NCI-H2196 treated with DMSO at 0.1 percent for 48 hours (cell line): ENCODE measurements around the gene ST8SIA6.
"Not testable (repeated sequence)": the region's sequence is repeated elsewhere in the genome, so short reads cannot be mapped to it uniquely, and the experiment has no call there.

Experiments
- DNase-seq: peaks from one replicate; lab custom pipeline; 2025; ENCODE audit not compliant: unreplicated experiment; lab: John Stamatoyannopoulos, UW

Gene ST8SIA6, protein sequence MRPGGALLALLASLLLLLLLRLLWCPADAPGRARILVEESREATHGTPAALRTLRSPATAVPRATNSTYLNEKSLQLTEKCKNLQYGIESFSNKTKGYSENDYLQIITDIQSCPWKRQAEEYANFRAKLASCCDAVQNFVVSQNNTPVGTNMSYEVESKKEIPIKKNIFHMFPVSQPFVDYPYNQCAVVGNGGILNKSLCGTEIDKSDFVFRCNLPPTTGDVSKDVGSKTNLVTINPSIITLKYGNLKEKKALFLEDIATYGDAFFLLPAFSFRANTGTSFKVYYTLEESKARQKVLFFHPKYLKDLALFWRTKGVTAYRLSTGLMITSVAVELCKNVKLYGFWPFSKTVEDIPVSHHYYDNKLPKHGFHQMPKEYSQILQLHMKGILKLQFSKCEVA

GRCh38 chr10:17454161-17455014 is at the start of gene ST8SIA6:
TSS of gene ST8SIA6 (minus strand) at chr10:17454595. CDS start at chr10:17454255, 340 bp downstream.
- DNase-seq, result no peak

DNA sequence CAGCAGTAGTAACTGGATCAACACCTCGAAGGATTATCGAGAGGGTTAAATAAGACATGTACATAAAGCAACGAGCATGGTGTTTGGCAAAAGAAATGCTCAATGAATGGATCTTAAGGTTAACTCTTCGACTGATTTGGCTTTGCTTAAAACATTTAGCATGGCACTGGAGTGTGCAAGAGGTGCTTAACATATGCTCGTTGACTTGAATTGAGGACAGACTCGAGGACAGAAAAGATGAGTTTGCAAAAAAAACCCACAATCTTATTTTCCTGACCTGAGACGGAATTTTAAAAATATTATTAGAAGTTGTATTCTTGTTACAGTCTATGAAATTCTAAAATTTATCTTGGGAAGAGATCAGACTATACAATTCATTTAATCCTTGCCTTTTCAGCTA is 49.4 kb upstream of the ST8SIA6 start:
- no peak for DNase-seq

- no peak for DNase-seq
Measured at GRCh38 chr10:17502814-17503213, 48.4 kb upstream of the ST8SIA6 start.

- DNase-seq, result not testable (repeated sequence)
Measured at GRCh38 chr10:17499014-17499413, 44.6 kb upstream of the ST8SIA6 start.

DNA sequence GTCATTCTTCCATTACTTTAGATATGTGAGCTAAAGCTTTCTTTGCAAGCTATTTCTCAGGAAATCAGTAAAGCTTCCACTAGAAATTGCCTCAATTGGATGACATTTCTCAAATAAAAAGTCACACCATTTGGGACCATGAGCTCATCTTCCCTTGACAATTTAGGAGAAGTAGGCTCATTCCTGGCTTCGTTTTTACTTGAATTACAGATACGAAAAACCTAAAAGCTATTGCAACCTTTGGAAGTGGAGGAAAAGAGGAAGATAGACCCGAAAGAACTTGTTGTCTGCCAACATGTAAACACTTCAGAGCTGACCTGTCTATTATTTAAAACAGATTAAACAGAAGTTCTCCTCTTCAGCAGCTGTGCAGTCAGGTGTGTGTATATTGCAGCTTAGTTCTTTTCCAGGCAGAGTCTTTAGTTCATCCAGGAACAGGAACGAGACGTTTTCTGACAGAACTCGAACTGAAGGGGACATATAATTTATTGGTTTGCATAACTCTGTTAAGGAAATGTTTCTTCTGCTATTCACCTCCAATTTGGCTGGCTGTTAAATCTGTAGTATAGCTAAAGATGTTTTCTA is 43.1 kb upstream of the ST8SIA6 start:
- no peak for DNase-seq

GRCh38 chr10:17494626-17495260 is 40.3 kb upstream of the ST8SIA6 start:
- no peak for DNase-seq

DNA sequence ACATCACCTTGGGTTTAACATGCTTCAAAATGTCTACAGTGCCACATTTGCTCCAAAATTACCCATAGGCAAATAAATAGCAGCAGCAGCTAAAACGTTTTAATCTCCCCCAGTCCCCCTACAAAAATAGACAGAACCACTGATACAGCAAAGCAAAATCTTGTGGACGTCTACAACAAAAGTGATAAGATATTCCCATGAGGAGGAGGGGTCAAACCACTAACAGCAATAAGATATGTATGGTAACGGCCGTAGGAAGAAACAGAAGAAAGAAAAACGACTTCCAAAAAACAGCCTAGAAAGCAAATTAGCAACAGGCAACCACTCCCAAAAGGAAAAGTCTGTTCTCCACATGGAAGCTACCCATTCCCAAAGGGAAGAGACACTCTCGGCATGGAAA is 34.5 kb upstream of the ST8SIA6 start:
- DNase-seq, result no peak

GRCh38 chr10:17483079-17483478 is 28.7 kb upstream of the ST8SIA6 start:
- no peak for DNase-seq

DNA sequence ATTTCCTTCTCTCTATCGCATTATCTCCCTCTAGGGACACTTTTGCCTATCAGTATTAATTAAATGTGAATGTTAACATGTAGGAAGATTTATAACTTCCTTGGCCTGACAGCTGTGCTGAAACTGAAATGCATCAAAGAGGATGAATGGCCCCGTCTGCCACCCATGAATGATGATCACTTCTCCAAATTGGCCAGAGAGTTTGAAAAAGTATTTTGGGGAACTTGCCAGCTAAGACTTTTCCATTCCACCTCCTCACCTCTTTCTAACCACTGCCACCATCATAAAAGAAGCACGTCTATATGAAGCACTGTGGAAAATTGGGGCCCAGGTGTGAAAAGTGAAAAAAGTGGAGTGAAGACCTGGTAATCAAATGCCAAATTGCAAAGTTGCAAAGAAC is 25.4 kb upstream of the ST8SIA6 start:
- no peak for DNase-seq

GRCh38 chr10:17479015-17479615 is 24.7 kb upstream of the ST8SIA6 start:
- no peak for DNase-seq

DNA sequence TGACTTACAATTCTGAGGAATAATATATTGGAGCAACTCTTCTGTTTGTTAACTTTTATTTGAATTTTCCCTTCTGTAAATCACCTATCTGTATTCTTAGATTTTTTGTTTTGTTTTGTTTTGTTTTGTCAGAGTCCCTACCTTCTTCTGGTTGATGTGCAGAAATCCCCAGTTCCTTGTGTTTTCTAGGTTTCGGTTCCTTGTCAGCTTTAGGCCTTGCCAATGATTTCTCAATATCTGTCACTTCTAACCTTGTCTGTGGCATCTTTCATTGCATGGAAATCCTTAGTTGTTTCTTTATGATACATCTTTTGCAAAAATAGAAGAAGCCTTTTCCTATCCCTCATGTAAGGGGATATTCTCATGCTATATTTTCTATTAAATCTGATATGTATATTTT is 21.7 kb upstream of the ST8SIA6 start:
- DNase-seq, result no peak

GRCh38 chr10:17475661-17476060 is 21.3 kb upstream of the ST8SIA6 start:
- DNase-seq, result no peak

DNA sequence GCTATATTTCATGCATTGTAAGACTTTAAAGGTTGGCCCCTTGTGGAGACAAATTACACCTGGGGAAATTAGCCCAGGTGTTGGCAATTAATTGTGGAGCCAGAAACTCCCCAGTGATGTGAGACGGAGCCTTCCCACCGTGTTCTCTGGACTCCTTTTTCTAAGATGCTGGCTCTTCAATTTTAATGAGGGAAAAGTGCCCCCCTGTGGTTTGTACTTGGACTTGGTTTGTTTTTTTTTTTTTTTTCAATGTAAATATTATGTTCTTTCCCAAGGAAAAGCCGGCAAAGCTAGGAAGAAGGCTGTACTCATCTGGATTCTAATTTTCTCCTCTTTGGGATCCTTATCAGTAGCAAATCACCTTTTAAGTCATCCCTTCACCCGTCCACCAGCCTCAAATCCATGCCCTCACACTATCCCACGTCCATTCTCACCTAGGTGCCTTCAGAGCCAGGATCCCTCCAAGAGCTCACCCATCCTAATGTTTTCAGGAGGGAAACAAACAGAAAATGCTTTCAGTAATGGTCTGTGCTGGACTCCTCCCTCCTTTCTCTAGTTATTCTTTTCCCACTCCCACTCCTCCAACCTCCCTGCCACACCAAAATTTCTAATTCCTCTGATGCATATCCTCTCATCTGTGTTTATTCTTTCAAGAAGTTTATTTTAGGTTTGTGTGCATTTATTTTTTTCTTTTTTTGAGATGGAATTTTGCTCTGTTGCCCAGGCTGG is 20.4 kb upstream of the ST8SIA6 start:
- no peak for DNase-seq

DNA sequence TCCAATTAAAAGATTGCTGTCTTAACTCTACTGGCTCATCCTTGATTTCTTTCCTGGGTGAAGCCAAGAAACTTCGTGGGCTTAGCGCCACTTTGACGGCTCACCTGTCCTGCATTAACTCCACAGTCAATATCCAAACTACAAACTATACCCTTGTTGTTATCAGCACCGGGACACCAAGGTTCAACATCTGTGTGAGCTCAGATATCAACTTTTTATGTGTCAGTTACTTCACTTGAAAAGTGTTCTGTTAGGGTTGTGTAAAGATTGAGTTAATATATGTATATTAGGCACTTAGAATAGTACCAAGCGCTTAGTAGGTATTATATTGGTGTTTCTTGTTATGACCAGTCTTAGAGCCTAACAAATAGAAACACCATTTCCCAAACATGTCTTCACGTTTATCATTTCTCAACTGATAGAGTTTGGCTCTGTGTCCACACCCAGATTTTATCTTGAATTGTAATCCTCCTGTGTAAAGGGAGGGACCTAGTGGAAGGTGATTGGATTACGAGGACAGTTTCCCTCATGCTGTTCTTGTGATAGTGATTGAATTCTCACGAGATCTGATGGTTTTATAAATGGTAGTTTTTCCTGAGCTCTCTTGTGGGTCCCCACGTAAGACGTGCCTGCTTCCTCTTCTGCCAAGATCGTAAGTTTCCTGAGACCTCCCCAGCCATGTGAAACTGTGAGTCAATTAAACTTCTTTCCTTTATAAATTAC is 19.0 kb upstream of the ST8SIA6 start:
- no peak for DNase-seq

DNA sequence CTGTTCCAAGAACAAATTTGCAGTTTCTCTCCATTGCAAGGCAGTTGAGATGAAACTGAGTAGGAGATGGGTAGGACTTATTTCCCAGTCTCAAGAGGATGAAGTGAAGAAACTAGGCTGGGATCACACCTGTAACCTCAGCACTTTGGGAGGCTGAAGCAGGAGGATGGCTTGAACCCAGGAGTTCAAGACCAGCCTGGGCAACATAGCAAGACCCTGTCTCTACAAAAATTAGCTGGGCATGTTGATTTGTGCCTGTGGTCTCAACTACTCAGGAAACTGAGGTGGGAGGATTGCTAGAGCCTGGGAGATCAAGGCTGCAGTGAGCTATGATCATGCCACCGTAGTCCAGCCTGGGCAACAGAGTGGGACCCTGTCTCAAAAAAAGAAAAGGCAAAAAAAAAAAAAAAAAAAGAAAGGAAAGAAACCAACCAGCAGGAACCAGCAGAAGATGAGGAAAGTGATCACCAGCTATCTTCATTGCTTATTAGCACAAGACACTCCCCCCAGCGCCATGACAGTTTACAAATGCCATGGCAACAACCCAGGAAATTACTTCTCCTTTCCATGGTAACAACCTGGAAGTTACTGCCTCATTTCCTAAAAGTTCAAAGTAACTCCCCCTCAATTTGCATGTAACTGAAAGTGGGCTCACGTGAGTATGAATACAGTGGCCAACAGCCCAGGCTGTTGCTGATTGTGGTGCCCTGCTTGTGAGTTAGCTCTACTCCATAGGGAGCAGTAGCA is 18.3 kb upstream of the ST8SIA6 start:
- DNase-seq, result no peak

DNA sequence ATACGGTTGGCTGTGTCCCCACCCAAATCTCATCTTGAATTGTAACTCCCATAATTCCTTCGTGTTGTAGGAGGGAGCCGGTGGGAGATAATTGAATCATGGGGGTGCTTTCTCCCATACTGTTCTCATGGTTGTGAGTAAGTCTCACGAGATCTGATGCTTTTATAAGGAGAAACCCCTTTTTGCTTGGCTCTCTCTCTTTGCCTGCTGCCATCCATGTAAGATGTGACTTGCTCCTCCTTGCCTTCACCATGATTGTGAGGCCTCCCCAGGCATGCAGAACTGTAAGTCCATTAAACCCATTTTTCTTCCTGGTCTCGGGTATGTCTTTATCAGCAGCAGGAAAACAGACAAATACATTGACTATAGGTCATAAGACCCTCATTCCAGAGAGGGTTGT is 15.9 kb upstream of the ST8SIA6 start:
- no peak for DNase-seq

- DNase-seq, result no peak
Measured at GRCh38 chr10:17465328-17466125, 11.1 kb upstream of the ST8SIA6 start.

- no peak for DNase-seq
Measured at GRCh38 chr10:17464545-17464944, 10.2 kb upstream of the ST8SIA6 start.
